KMS-11 (cell line): ENCODE results near the gene RASSF6.
"Not testable (repeated sequence)": the region's sequence is repeated elsewhere in the genome, so short reads cannot be mapped to it uniquely, and the experiment has no call there.

ENCODE experiments used
- H2AFZ ChIP-seq: fragments of 200-600 bp; sonication (generic); 2 replicates; pipeline ENCODE4 v1.6.1; 2016; ENCODE audit warnings: antibody characterized with exemption, mixed run types, low read depth
- H3K27ac ChIP-seq: fragments of 200-600 bp; sonication (generic); 2 replicates; pipeline ENCODE4 v1.6.1; 2016; ENCODE audit warnings: mild to moderate bottlenecking, mixed run types
- H3K27me3 ChIP-seq: fragments of 200-600 bp; sonication (generic); 2 replicates; pipeline ENCODE4 v1.6.1; 2017; ENCODE audit warnings: mild to moderate bottlenecking, low read depth, mixed run types, moderate library complexity; ENCODE audit not compliant: insufficient read depth
- H3K36me3 ChIP-seq: fragments of 200-600 bp; sonication (generic); 2 replicates; pipeline ENCODE4 v1.6.1; 2017; ENCODE audit warnings: mild to moderate bottlenecking, mixed run types; ENCODE audit not compliant: insufficient read depth
- H3K4me1 ChIP-seq: fragments of 200-600 bp; sonication (generic); 2 replicates; pipeline ENCODE4 v1.6.1; 2016; ENCODE audit warnings: mild to moderate bottlenecking, low read depth, mixed run types; ENCODE audit not compliant: poor library complexity, severe bottlenecking
- H3K4me2 ChIP-seq: fragments of 200-600 bp; sonication (generic); 2 replicates; pipeline ENCODE4 v1.7.0; 2016; ENCODE audit warnings: mild to moderate bottlenecking, mixed run types
- H3K4me3 ChIP-seq: fragments of 200-600 bp; sonication (generic); IDR thresholded peaks from 2 replicates; pipeline ENCODE4 v1.6.1; 2017; ENCODE audit warnings: low read depth, low read length, mixed read lengths; ENCODE audit not compliant: insufficient read depth
- H3K79me2 ChIP-seq: fragments of 200-600 bp; sonication (generic); 2 replicates; pipeline ENCODE4 v1.6.1; 2016; ENCODE audit warnings: low read depth, mixed run types; ENCODE audit not compliant: insufficient read depth
- H3K9ac ChIP-seq: fragments of 200-600 bp; sonication (generic); 2 replicates; pipeline ENCODE4 v1.6.1; 2016; ENCODE audit warnings: mild to moderate bottlenecking, mixed run types
- H4K20me1 ChIP-seq: fragments of 200-600 bp; sonication (generic); 2 replicates; pipeline ENCODE4 v1.6.1; 2016; ENCODE audit warnings: mild to moderate bottlenecking, mixed run types; ENCODE audit not compliant: insufficient read depth
- CTCF ChIP-seq: fragments of 200-600 bp; sonication (generic); conservative IDR thresholded peaks from 2 replicates; pipeline ENCODE4 v1.6.1; 2017; ENCODE audit warnings: low read depth, mild to moderate bottlenecking, antibody characterized with exemption, low read length, moderate library complexity, mixed read lengths

Gene RASSF6

GRCh38 chr4:73576381-73576780 is 43.9 kb downstream of the RASSF6 start:
- no peaks in the 10 kb centered on the region for H3K4me1 ChIP-seq
- H3K9ac ChIP-seq = no peak overlapping the region
- H3K4me3 ChIP-seq = no peak overlapping the region
- no peaks in the 10 kb centered on the region for H3K36me3 ChIP-seq
- TF ChIP-seq CTCF = no peak
- H4K20me1 ChIP-seq = no peaks in the 10 kb centered on the region
- no peak overlapping the region for H3K4me2 ChIP-seq
- no peak overlapping the region for H2AFZ ChIP-seq
- H3K27ac ChIP-seq = no peak overlapping the region
- H3K79me2 ChIP-seq = no peaks in the 10 kb centered on the region
- no peaks in the 10 kb centered on the region for H3K27me3 ChIP-seq

- no peak for TF ChIP-seq CTCF
- Histone ChIP-seq H2AFZ (no peak overlapping the region), H3K79me2 (no peaks in the 10 kb centered on the region), H3K27ac (no peak overlapping the region), H3K4me2 (no peak overlapping the region), H3K9ac (no peak overlapping the region), H4K20me1 (no peaks in the 10 kb centered on the region), H3K36me3 (no peaks in the 10 kb centered on the region), H3K27me3 (no peaks in the 10 kb centered on the region), H3K4me1 (no peaks in the 10 kb centered on the region), H3K4me3 (no peak overlapping the region)
Observed at GRCh38 chr4:73575660-73576059, 44.6 kb downstream of the RASSF6 start.

- H3K36me3 ChIP-seq = no peaks in the 10 kb centered on the region
- H3K27ac ChIP-seq = no peak overlapping the region
- no peaks in the 10 kb centered on the region for H4K20me1 ChIP-seq
- H3K4me3 ChIP-seq = no peak overlapping the region
- H3K4me1 ChIP-seq = no peaks in the 10 kb centered on the region
- H3K4me2 ChIP-seq = no peak overlapping the region
- TF ChIP-seq CTCF = peak; percentile 85
- H3K9ac ChIP-seq = no peak overlapping the region
- H3K79me2 ChIP-seq = no peaks in the 10 kb centered on the region
- H3K27me3 ChIP-seq = no peaks in the 10 kb centered on the region
- H2AFZ ChIP-seq = no peak overlapping the region
Observed at GRCh38 chr4:73573794-73574528, 46.3 kb downstream of the RASSF6 start.

- not testable (repeated sequence) for H3K27ac ChIP-seq, H4K20me1 ChIP-seq, H3K9ac ChIP-seq, H3K4me3 ChIP-seq, H3K4me2 ChIP-seq, H3K79me2 ChIP-seq, H3K4me1 ChIP-seq, H3K27me3 ChIP-seq, H2AFZ ChIP-seq, H3K36me3 ChIP-seq
Observed at GRCh38 chr4:73550865-73551264, 69.4 kb downstream of the RASSF6 start.

GRCh38 chr4:73544620-73545019 is 75.6 kb downstream of the RASSF6 start:
- H3K36me3 ChIP-seq = no peaks in the 10 kb centered on the region
- H3K27ac ChIP-seq = no peak overlapping the region
- H2AFZ ChIP-seq = no peak overlapping the region
- no peak overlapping the region for H3K9ac ChIP-seq
- no peaks in the 10 kb centered on the region for H3K79me2 ChIP-seq
- TF ChIP-seq CTCF = no peak
- no peaks in the 10 kb centered on the region for H4K20me1 ChIP-seq
- no peak overlapping the region for H3K4me3 ChIP-seq
- H3K4me2 ChIP-seq = no peak overlapping the region
- H3K4me1 ChIP-seq = no peaks in the 10 kb centered on the region
- no peaks in the 10 kb centered on the region for H3K27me3 ChIP-seq
